Subcutaneous abdominal adipose tissue (tissue), 5 donors: Measurements from ENCODE around the gene GPR132.

Source experiments
- H3K27ac ChIP-seq: one replicate; pipeline ENCODE4 v1.7.0; 2013; ENCODE audit warnings: low read depth, mild to moderate bottlenecking, inconsistent platforms, low read length, moderate library complexity
- H3K27me3 ChIP-seq, 5 donors: one replicate each; pipeline ENCODE4 v1.7.0; 2013; ENCODE audit warnings: low read length in 5 of 5, inconsistent platforms in 1 of 5; ENCODE audit not compliant: control insufficient read depth in 5 of 5, insufficient read depth in 4 of 5
- H3K36me3 ChIP-seq, 5 donors: one replicate each; pipeline ENCODE4 v1.7.0; 2013; ENCODE audit warnings: low read length in 5 of 5; ENCODE audit not compliant: control insufficient read depth in 5 of 5, insufficient read depth in 5 of 5
- H3K4me1 ChIP-seq, 5 donors: one replicate each; pipeline ENCODE4 v1.7.0; 2013; ENCODE audit warnings: low read length in 5 of 5, mild to moderate bottlenecking in 3 of 5, moderate library complexity in 1 of 5; ENCODE audit not compliant: control insufficient read depth in 5 of 5, insufficient read depth in 5 of 5
- H3K4me3 ChIP-seq, 5 donors: one replicate each; pipeline ENCODE4 v1.7.0; 2013; ENCODE audit warnings: low read length in 5 of 5, low read depth in 1 of 5
- H3K9ac ChIP-seq, 5 donors: one replicate each; pipeline ENCODE4 v1.7.0; 2013; ENCODE audit warnings: low read length in 5 of 5, mild to moderate bottlenecking in 4 of 5, moderate library complexity in 3 of 5
- H3K9me3 ChIP-seq, 5 donors: one replicate each; pipeline ENCODE4 v1.7.0; 2013; ENCODE audit warnings: low read length in 5 of 5; ENCODE audit not compliant: control insufficient read depth in 5 of 5
- donor health status: healthy.
- donor health status: healthy.
- donor health status: healthy.
- donor health status: healthy.
- donor health status: healthy.

Gene GPR132

GRCh38 chr14:105091517-105092170, 26.4 kb upstream of the GPR132 start:
- H3K9ac ChIP-seq = peak overlapping the region in 4 of 5 donors; percentile 3 to 62 (median 36)

GRCh38 chr14:105091054-105091516, 25.9 kb upstream of the GPR132 start:
- peaks cover 10 to 71% (median 62%) of the 10 kb centered on the region in 5 donors for H3K4me1 ChIP-seq
- H3K36me3 ChIP-seq = no peaks in the 10 kb centered on the region
- H3K9me3 ChIP-seq = no peaks in the 10 kb centered on the region
- peak overlapping the region in 1 of 5 donors; percentile 48 for H3K9ac ChIP-seq
- H3K27me3 ChIP-seq = peaks cover 0 to 11% (median 0%) of the 10 kb centered on the region in 5 donors
- H3K27ac ChIP-seq = no peak overlapping the region
- H3K4me3 ChIP-seq = no peak overlapping the region

More at GRCh38 chr14:105091517-105092170, 26.4 kb upstream of the GPR132 start:
- Histone ChIP-seq H3K36me3 (no peaks in the 10 kb centered on the region), H3K9me3 (no peaks in the 10 kb centered on the region), H3K4me1 (peaks cover 10 to 67% (median 59%) of the 10 kb centered on the region in 5 donors), H3K27ac (peak overlapping the region; percentile 60), H3K27me3 (peaks cover 0 to 11% (median 0%) of the 10 kb centered on the region in 5 donors), H3K4me3 (no peak overlapping the region)

GRCh38 chr14:105090493-105091053, 25.3 kb upstream of the GPR132 start:
- no peak overlapping the region for H3K27ac ChIP-seq
- no peaks in the 10 kb centered on the region for H3K36me3 ChIP-seq
- H3K9ac ChIP-seq = no peak overlapping the region
- H3K27me3 ChIP-seq = peaks cover 0 to 11% (median 0%) of the 10 kb centered on the region in 5 donors
- peaks cover 10 to 75% (median 66%) of the 10 kb centered on the region in 5 donors for H3K4me1 ChIP-seq
- no peaks in the 10 kb centered on the region for H3K9me3 ChIP-seq
- H3K4me3 ChIP-seq = no peak overlapping the region

- Histone ChIP-seq H3K4me3 (no peak overlapping the region), H3K27me3 (peaks cover 0 to 11% (median 0%) of the 10 kb centered on the region in 5 donors), H3K4me1 (peaks cover 10 to 82% (median 72%) of the 10 kb centered on the region in 5 donors), H3K9ac (no peak overlapping the region), H3K27ac (no peak overlapping the region), H3K36me3 (no peaks in the 10 kb centered on the region), H3K9me3 (no peaks in the 10 kb centered on the region)
These were observed 24.7 kb upstream of the GPR132 start for GRCh38 chr14:105089746-105090492.

GRCh38 chr14:105088812-105089745, 23.8 kb upstream of the GPR132 start:
- Histone ChIP-seq H3K9ac (no peak overlapping the region), H3K4me3 (no peak overlapping the region), H3K27me3 (peaks cover 0 to 11% (median 0%) of the 10 kb centered on the region in 5 donors), H3K36me3 (no peaks in the 10 kb centered on the region), H3K9me3 (no peaks in the 10 kb centered on the region), H3K27ac (no peak overlapping the region), H3K4me1 (peaks cover 10 to 79% (median 71%) of the 10 kb centered on the region in 5 donors)

- Histone ChIP-seq H3K27ac (peak overlapping the region; percentile 16), H3K27me3 (peaks cover 0 to 11% (median 0%) of the 10 kb centered on the region in 5 donors), H3K9ac (no peak overlapping the region), H3K9me3 (no peaks in the 10 kb centered on the region), H3K36me3 (no peaks in the 10 kb centered on the region), H3K4me3 (peak overlapping the region in 3 of 5 donors; percentile 58 to 66 (median 62)), H3K4me1 (peaks cover 10 to 72% (median 65%) of the 10 kb centered on the region in 5 donors)
These were observed 23.0 kb upstream of the GPR132 start for GRCh38 chr14:105087963-105088811.

GRCh38 chr14:105087308-105087962, 22.2 kb upstream of the GPR132 start:
- H3K9me3 ChIP-seq = no peaks in the 10 kb centered on the region
- H3K4me1 ChIP-seq = peaks cover 10 to 65% (median 59%) of the 10 kb centered on the region in 5 donors
- peaks cover 0 to 11% (median 0%) of the 10 kb centered on the region in 5 donors for H3K27me3 ChIP-seq
- H3K36me3 ChIP-seq = no peaks in the 10 kb centered on the region
- peak overlapping the region in 4 of 5 donors; percentile 58 to 66 (median 60) for H3K4me3 ChIP-seq
- peak overlapping the region in 2 of 5 donors; percentile 30 to 74 for H3K9ac ChIP-seq
- H3K27ac ChIP-seq = peak overlapping the region; percentile 16

- Histone ChIP-seq H3K27ac (no peak overlapping the region), H3K36me3 (no peaks in the 10 kb centered on the region), H3K4me3 (peak overlapping the region in 4 of 5 donors; percentile 58 to 66 (median 60)), H3K27me3 (peaks cover 0 to 11% (median 0%) of the 10 kb centered on the region in 5 donors), H3K4me1 (peaks cover 10 to 59% (median 54%) of the 10 kb centered on the region in 5 donors), H3K9ac (peak overlapping the region in 2 of 5 donors; percentile 30 to 74), H3K9me3 (no peaks in the 10 kb centered on the region)
These were observed 21.6 kb upstream of the GPR132 start for GRCh38 chr14:105086833-105087307.
